ENCODE data around the gene EML3. TPM values are rescaled to one million over a fixed set of nuclear protein-coding genes. Genes with fewer than 3 reads are reported as not detected.

EML3 gene
- total RNA-seq, 1 experiment from 2014 or later: 51.4 TPM

DNA sequence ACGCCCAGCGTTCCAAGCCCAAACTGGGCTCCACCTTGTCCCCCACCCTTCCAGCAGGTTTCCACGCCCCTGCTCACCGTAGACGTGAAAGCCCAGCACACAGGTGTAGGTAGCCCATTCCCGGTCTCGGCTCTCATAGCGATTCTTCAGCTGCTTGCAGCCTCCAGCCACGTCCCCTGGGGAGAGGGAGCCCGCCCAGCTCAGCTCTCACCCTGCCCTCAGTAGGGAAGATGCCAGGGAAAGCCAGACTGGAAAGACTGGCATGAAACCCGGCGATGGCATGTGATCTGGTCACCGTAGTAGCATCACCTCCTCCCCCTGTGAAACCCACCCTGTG lies 9.5 kb downstream of the EML3 start:
- intact Hi-C loops (cut with micrococcal nuclease; ENCODE audit: unreplicated experiment): no loop called here
- H3K4me3 Mint-ChIP-seq (ENCODE audit: low read depth, unreplicated experiment): peak overlapping the region; percentile 88
- DNase-seq: no peak
- peaks cover 67% of the 10 kb centered on the region for H3K36me3 Mint-ChIP-seq (ENCODE audit: insufficient read depth, unreplicated experiment)
- no peak overlapping the region for H3K27ac Mint-ChIP-seq (ENCODE audit: unreplicated experiment)
- H3K9me3 Mint-ChIP-seq (ENCODE audit: low read depth, unreplicated experiment): no peaks in the 10 kb centered on the region
- H3K27me3 Mint-ChIP-seq (ENCODE audit: unreplicated experiment): no peaks in the 10 kb centered on the region
- CTCF ChIA-PET: no interaction called here
- H3K4me1 Mint-ChIP-seq (ENCODE audit: low read depth, unreplicated experiment): peaks cover 35% of the 10 kb centered on the region
- TF ChIP-seq, protein P1, sequence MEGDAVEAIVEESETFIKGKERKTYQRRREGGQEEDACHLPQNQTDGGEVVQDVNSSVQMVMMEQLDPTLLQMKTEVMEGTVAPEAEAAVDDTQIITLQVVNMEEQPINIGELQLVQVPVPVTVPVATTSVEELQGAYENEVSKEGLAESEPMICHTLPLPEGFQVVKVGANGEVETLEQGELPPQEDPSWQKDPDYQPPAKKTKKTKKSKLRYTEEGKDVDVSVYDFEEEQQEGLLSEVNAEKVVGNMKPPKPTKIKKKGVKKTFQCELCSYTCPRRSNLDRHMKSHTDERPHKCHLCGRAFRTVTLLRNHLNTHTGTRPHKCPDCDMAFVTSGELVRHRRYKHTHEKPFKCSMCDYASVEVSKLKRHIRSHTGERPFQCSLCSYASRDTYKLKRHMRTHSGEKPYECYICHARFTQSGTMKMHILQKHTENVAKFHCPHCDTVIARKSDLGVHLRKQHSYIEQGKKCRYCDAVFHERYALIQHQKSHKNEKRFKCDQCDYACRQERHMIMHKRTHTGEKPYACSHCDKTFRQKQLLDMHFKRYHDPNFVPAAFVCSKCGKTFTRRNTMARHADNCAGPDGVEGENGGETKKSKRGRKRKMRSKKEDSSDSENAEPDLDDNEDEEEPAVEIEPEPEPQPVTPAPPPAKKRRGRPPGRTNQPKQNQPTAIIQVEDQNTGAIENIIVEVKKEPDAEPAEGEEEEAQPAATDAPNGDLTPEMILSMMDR (IDR thresholded peaks at IDR 0.05; ENCODE audit: unreplicated experiment): no peak
- no TSS peak for BruUV-seq (replicated peaks)

DNA sequence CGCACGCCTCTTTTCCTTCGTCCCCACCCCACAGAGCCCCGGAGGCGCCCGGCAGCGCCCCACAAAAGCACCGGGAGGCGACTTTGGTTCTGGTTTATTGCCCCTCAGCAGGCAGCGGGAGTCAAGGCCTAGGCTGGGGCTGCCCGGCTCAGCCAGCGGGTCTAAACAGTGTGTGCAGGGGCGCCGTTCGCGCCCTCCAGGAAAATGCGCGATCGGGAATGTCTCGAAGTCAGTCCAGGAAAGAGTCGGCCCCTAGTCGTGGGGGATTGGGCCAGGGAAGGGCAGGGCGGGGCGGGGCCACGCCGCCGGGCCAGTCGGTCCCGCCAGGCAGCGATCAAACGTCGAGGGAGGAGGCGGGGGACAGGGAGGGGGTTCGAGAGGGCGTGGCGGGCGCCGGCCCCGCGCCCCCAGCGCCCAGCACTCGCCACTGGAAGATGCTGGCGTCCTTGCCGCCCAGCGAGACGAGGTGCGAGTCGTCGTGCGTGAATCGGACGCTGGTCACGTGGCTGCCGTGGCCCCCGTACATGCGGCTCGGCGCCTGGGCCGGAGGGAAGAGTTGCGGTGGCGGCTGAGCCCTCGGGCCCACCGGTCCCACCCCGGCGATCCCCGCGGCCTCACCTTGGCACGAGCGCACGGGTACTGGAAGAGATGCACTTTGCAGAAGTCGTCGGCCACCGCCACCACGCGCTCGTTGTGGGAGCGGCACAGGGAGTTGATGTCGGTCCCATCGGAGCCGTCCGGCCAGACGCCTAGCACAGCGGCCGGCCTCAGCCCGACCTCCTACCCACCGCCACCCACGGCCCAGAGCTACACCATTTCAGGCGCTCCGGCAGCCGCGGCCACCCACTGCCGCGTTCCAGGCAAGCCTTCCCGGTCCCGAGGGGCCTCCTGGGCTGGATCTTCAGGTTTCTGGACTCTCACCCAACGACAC lies 10.2 kb downstream of the EML3 start:
- CTCF ChIA-PET: interaction anchor here (0.7 to 2.1 kb wide), 11 partner anchors 9 to 178 kb away, joined by 3 to 21 read pairs (median 4); partner anchors contain the start of genes C11orf98, CSKMT, EML3 and ROM1
- peak; percentile 52 for DNase-seq
- Mint-ChIP-seq H3K36me3 (ENCODE audit: insufficient read depth, unreplicated experiment) (peaks cover 67% of the 10 kb centered on the region), H3K9me3 (ENCODE audit: low read depth, unreplicated experiment) (no peaks in the 10 kb centered on the region), H3K4me1 (ENCODE audit: low read depth, unreplicated experiment) (peaks cover 35% of the 10 kb centered on the region), H3K4me3 (ENCODE audit: low read depth, unreplicated experiment) (peak overlapping the region; percentile 88), H3K27ac (ENCODE audit: unreplicated experiment) (peak overlapping the region; percentile 78), H3K27me3 (ENCODE audit: unreplicated experiment) (no peaks in the 10 kb centered on the region)
- TF ChIP-seq, protein P1 (IDR thresholded peaks at IDR 0.05; ENCODE audit: unreplicated experiment): no peak
- intact Hi-C loops (cut with micrococcal nuclease; ENCODE audit: unreplicated experiment): no loop called here
- no TSS peak for BruUV-seq (replicated peaks)

DNA sequence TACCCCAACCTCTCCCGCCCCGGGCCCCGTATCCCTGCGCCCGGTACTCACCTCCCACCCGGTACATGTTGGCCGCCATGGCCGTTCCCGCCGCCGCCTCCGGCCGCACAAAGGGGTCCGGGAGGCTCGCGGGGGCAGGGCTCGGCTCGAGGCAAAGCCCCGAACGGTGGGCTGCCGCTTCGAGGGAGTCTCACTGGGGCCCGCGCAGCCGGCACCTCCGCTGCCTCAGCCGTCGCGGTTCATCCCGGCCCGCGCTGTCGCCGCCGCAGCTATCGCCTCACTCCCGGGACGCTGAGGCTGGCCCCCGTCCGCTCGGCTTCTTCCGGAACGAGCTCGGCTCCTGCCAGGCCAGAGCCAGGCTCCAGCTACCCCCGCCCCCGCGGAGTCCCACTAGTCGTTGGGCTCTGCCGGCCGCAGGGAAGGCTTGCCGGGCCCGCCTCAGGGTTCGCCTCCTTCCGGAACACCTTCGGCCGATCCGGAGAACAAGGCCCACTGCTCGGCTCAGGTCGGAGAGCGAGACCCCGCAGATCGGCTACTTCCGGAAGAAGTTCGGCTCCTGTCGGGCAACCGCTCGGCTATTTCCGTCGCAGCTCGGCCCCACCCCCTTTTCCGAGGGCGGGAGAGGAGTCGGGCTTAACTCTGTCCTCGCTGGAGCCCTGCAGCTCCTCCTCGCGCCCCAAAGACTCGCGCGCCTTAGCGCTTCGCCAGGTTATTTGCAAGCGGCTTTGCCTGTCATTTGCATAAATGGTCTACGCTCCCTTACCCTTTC lies 11.0 kb downstream of the EML3 start, which contains the start of gene MTA2:
Gene MTA2, minus strand, starts transcription at position 494 of the 769 bp plus-strand sequence. Its CDS starts 415 bp downstream, at position 79.
- H3K36me3 Mint-ChIP-seq (ENCODE audit: insufficient read depth, unreplicated experiment): peaks cover 75% of the 10 kb centered on the region
- no TSS peak for BruUV-seq (replicated peaks)
- CTCF ChIA-PET: interaction anchor here (0.7 to 2.1 kb wide), 12 partner anchors 10 to 177 kb away, joined by 3 to 21 read pairs (median 4); partner anchors contain the start of genes C11orf98, CSKMT, EML3 and ROM1

DNA sequence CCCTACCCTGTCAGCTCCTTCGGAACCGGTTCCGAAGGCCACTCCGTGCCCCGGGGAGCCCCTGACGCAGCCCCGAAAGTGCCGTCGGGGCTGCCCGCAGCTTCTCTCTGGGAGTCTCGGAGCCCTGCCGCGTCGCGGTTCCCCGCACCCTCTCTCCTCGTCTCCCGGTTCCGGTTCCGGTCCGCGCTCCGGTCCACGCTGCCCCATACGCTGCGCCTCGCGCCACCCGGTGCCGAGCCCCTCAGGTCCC lies 11.5 kb downstream of the EML3 start:
- Mint-ChIP-seq H3K4me3 (ENCODE audit: low read depth, unreplicated experiment) (peak overlapping the region; percentile 88), H3K4me1 (ENCODE audit: low read depth, unreplicated experiment) (peaks cover 35% of the 10 kb centered on the region), H3K36me3 (ENCODE audit: insufficient read depth, unreplicated experiment) (peaks cover 78% of the 10 kb centered on the region), H3K27me3 (ENCODE audit: unreplicated experiment) (no peaks in the 10 kb centered on the region), H3K9me3 (ENCODE audit: low read depth, unreplicated experiment) (no peaks in the 10 kb centered on the region), H3K27ac (ENCODE audit: unreplicated experiment) (peak overlapping the region; percentile 78)
- BruUV-seq (replicated peaks): no TSS peak
- TF ChIP-seq, protein P1 (IDR thresholded peaks at IDR 0.05; ENCODE audit: unreplicated experiment): no peak
- intact Hi-C loops (cut with micrococcal nuclease; ENCODE audit: unreplicated experiment): no loop called here
- no peak for DNase-seq
- CTCF ChIA-PET: interaction anchor here (0.9 to 2.1 kb wide), 11 partner anchors 9 to 176 kb away, joined by 3 to 21 read pairs (median 3); partner anchors contain the start of genes B3GAT3, C11orf98, CSKMT and TUT1

More for the DNA sequence above, 11.0 kb downstream of the EML3 start, which contains the start of gene MTA2:
- H3K27me3 Mint-ChIP-seq (ENCODE audit: unreplicated experiment): no peaks in the 10 kb centered on the region
- intact Hi-C loops (cut with micrococcal nuclease; ENCODE audit: unreplicated experiment): no loop called here
- H3K4me3 Mint-ChIP-seq (ENCODE audit: low read depth, unreplicated experiment): peak within 1 kb of the TSS; percentile 88
- peak within 1 kb of the TSS; percentile 78 for H3K27ac Mint-ChIP-seq (ENCODE audit: unreplicated experiment)
- peaks cover 35% of the 10 kb centered on the region for H3K4me1 Mint-ChIP-seq (ENCODE audit: low read depth, unreplicated experiment)
- peak; percentile 99 for DNase-seq
- no peaks in the 10 kb centered on the region for H3K9me3 Mint-ChIP-seq (ENCODE audit: low read depth, unreplicated experiment)
- TF ChIP-seq, protein P1 (IDR thresholded peaks at IDR 0.05; ENCODE audit: unreplicated experiment): no peak

Measured in Calu3 (cell line).